Stomach (tissue), 4 donors: ENCODE results near the gene NCEH1.

Experiments used
- CTCF ChIP-seq, 7 experiments: fragments of 450-650 bp in 4 of 7; fragments of 200-600 bp in 3 of 7; sonication (generic) in 3 of 7; IDR thresholded peaks; one replicate each; pipeline ENCODE4 v1.5.1; 2016 to 2019; ENCODE audit warnings: antibody characterized with exemption in 7 of 7, control low read depth in 2 of 7, mild to moderate bottlenecking in 1 of 7
- POLR2A ChIP-seq, 4 donors: fragments of 450-650 bp; IDR thresholded peaks; one replicate each; pipeline ENCODE4 v1.6.1; 2016; ENCODE audit warnings: antibody characterized with exemption in 4 of 4, control low read depth in 2 of 4, mild to moderate bottlenecking in 1 of 4, moderate library complexity in 1 of 4

- TF ChIP-seq CTCF (IDR thresholded peaks at IDR 0.05) (no peak), POLR2A (IDR thresholded peaks at IDR 0.05) (no peak)
These were observed 85.5 kb downstream of the NCEH1 start for GRCh38 chr3:172625404-172625803.
